Measurements from ENCODE around the gene TAS2R16.

Gene TAS2R16

DNA sequence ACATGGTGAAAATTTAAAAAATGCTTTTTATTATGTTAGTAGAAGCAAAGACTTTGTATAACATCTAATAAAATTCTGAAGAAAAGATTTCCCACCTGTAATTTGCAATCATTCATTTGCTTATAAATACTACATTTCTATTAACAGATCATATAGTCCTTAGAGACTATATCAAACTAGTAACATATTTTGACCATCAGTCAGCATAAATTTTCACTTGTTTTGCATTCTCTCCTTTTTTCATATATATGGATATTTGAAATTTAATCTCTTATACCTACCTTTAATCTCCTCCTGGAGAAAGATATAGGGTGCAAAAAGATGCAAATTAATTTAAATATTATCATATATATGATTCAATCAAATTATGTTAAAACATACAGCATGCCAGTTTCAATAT lies 16.9 kb upstream of the TAS2R16 start:
- no peak overlapping the region for H3K4me3 ChIP-seq (ENCODE audit: low read depth, low read length)
- TF ChIP-seq POLR2A (IDR thresholded peaks at IDR 0.05; ENCODE audit: extremely low read depth, insufficient read length) = no peak
- TF ChIP-seq, protein P1, sequence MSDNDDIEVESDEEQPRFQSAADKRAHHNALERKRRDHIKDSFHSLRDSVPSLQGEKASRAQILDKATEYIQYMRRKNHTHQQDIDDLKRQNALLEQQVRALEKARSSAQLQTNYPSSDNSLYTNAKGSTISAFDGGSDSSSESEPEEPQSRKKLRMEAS (IDR thresholded peaks at IDR 0.05; ENCODE audit: low read depth, low read length) = no peak
- DNase-seq (ENCODE audit: low read depth) = no peak

DNA sequence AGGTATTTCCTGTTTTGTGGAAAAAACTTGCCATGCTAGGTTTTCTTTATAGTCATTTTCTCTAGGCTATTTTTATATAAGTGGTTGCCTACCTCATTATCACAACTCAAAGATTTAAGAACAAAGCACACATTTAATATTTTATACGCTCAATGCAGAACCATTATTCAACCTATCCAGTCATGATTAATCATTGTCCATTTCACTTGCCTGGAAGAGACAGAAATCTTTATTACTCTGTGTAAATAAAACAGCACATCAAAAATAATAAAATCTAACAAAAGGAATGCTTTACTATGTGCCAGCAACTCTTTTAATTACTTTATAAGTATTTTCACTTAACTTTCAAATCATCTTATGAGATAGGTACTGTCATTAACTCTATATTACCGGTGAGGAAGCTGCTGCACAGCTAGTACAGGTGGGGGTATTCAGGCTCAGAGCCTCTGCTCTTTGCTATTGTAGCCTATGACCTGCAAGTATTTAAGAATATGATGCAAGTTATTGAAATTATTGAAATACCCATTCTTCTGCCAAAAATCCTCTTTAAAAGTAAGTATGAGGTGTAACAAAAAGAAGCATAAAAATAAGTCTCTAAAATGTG lies 16.4 kb upstream of the TAS2R16 start:
- DNase-seq (ENCODE audit: low read depth) = no peak
- TF ChIP-seq, protein P1 (IDR thresholded peaks at IDR 0.05; ENCODE audit: low read depth, low read length) = no peak
- TF ChIP-seq MYC (IDR thresholded peaks at IDR 0.05; ENCODE audit: low read depth, low read length) (no peak), POLR2A (IDR thresholded peaks at IDR 0.05; ENCODE audit: extremely low read depth, insufficient read length) (no peak)
- TF ChIP-seq, protein P2, sequence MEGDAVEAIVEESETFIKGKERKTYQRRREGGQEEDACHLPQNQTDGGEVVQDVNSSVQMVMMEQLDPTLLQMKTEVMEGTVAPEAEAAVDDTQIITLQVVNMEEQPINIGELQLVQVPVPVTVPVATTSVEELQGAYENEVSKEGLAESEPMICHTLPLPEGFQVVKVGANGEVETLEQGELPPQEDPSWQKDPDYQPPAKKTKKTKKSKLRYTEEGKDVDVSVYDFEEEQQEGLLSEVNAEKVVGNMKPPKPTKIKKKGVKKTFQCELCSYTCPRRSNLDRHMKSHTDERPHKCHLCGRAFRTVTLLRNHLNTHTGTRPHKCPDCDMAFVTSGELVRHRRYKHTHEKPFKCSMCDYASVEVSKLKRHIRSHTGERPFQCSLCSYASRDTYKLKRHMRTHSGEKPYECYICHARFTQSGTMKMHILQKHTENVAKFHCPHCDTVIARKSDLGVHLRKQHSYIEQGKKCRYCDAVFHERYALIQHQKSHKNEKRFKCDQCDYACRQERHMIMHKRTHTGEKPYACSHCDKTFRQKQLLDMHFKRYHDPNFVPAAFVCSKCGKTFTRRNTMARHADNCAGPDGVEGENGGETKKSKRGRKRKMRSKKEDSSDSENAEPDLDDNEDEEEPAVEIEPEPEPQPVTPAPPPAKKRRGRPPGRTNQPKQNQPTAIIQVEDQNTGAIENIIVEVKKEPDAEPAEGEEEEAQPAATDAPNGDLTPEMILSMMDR (IDR thresholded peaks at IDR 0.05; ENCODE audit: low read depth, low read length) = no peak
- H3K4me3 ChIP-seq (ENCODE audit: low read depth, low read length) = no peak overlapping the region

DNA sequence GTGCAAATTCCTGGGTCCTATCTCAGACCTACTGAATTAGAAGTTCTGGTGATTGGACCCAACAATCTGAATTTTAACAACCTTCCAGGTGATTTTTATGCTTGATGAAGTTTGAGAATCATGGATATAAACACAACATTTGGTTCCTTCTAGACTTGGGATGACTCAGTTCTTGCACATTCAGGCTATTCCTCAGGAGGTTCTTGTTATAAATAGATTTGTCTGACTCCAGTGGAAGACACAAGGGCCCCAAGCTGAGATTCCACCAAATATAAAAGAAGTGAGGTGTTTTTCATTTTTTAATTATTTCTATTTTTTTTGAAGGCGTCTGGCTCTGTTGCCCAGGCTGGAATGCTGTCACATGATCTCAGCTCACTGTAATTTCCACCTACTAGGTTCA lies 9.4 kb upstream of the TAS2R16 start:
- H3K4me3 ChIP-seq (ENCODE audit: low read depth, low read length) = no peak overlapping the region
- TF ChIP-seq, protein P2 (IDR thresholded peaks at IDR 0.05; ENCODE audit: low read depth, low read length) = no peak
- TF ChIP-seq MYC (IDR thresholded peaks at IDR 0.05; ENCODE audit: low read depth, low read length) = no peak
- TF ChIP-seq, protein P1 (IDR thresholded peaks at IDR 0.05; ENCODE audit: low read depth, low read length) = no peak
- TF ChIP-seq POLR2A (IDR thresholded peaks at IDR 0.05; ENCODE audit: extremely low read depth, insufficient read length) = no peak
- DNase-seq (ENCODE audit: low read depth) = no peak

DNA sequence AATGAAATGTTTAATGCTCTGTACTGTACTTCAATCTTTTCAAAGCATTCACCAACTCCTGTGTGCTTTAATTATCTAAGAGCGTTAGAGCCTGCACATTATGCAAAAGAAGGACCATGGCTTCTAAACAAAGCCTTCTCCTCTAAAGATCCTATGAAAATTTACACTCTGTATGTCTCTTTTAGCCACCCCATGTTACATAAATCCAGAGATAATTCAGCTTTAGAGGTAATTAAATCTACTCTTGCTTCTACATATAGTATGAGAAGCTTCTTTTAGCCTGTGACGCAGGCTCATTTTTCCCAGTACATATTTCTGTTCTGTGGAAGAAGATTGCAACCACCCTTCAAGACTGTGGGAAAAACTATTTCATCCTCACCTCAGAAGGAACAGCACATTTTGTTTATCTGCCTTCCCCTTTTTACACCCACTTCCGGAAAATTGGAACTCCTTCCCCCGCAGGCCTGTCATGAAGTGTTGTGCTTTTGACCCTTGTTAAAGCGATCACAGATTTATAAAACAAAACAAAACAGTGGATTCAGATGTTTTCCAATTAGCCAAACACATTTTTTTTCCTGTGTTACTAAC lies 8.1 kb upstream of the TAS2R16 start:
- H3K4me3 ChIP-seq (ENCODE audit: low read depth, low read length) = no peak overlapping the region
- TF ChIP-seq POLR2A (IDR thresholded peaks at IDR 0.05; ENCODE audit: extremely low read depth, insufficient read length) = no peak
- TF ChIP-seq, protein P1 (IDR thresholded peaks at IDR 0.05; ENCODE audit: low read depth, low read length) = no peak
- no peak for TF ChIP-seq MYC (IDR thresholded peaks at IDR 0.05; ENCODE audit: low read depth, low read length)
- TF ChIP-seq, protein P2 (IDR thresholded peaks at IDR 0.05; ENCODE audit: low read depth, low read length) = no peak
- DNase-seq (ENCODE audit: low read depth) = peak; percentile 23

DNA sequence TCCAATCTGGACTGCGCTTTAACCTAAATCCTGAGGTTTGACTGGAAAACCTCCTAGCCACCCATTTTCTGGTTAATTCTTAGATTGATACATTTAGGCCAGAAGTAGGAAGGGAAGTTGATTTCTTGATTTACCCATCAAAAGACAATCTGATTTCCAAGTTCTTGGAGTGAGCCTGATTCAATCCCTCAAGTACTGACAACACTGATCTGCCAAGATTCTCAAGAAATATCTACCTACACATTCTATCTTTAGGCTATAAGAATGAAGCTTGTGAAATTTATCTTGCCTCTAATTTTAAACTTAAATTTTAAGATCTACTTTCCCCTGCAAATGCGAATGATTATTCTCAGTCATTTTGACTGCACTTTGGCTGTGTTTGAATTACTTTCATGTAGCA lies 5.9 kb downstream of the TAS2R16 start:
- DNase-seq (ENCODE audit: low read depth) = no peak
- TF ChIP-seq, protein P2 (IDR thresholded peaks at IDR 0.05; ENCODE audit: low read depth, low read length) = no peak
- TF ChIP-seq MYC (IDR thresholded peaks at IDR 0.05; ENCODE audit: low read depth, low read length) = no peak
- no peak for TF ChIP-seq POLR2A (IDR thresholded peaks at IDR 0.05; ENCODE audit: extremely low read depth, insufficient read length)
- TF ChIP-seq, protein P1 (IDR thresholded peaks at IDR 0.05; ENCODE audit: low read depth, low read length) = no peak
- H3K4me3 ChIP-seq (ENCODE audit: low read depth, low read length) = no peak overlapping the region

DNA sequence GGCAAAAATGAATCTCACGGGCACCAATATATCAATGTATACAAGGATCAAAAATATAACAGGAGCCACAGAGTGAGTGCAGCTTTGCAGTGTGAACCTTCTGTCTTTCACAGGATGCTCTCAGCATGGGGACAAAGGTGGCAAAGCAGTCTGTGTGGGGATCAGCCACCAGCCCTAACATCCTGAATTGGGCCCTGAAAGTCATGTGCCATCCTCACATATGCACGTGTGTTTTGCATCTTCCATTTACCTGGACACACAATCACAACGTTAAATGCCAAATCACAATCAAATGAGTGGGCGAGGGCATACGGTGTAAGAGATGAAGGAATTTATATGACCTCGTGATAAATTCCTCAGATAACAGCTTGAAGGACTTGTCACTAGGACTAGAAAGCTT lies 6.5 kb downstream of the TAS2R16 start:
- TF ChIP-seq, protein P2 (IDR thresholded peaks at IDR 0.05; ENCODE audit: low read depth, low read length) = no peak
- TF ChIP-seq, protein P1 (IDR thresholded peaks at IDR 0.05; ENCODE audit: low read depth, low read length) = no peak
- TF ChIP-seq POLR2A (IDR thresholded peaks at IDR 0.05; ENCODE audit: extremely low read depth, insufficient read length) (no peak), MYC (IDR thresholded peaks at IDR 0.05; ENCODE audit: low read depth, low read length) (no peak)
- H3K4me3 ChIP-seq (ENCODE audit: low read depth, low read length) = no peak overlapping the region
- DNase-seq (ENCODE audit: low read depth) = no peak
